Measurements from ENCODE around the gene TEDC2.
A peak's percentile ranks its signal among the peaks of the same experiment; 100 is the strongest.
"Not testable (repeated sequence)": the region's sequence is repeated elsewhere in the genome, so short reads cannot be mapped to it uniquely, and the experiment has no call there.

The TEDC2 gene

DNA sequence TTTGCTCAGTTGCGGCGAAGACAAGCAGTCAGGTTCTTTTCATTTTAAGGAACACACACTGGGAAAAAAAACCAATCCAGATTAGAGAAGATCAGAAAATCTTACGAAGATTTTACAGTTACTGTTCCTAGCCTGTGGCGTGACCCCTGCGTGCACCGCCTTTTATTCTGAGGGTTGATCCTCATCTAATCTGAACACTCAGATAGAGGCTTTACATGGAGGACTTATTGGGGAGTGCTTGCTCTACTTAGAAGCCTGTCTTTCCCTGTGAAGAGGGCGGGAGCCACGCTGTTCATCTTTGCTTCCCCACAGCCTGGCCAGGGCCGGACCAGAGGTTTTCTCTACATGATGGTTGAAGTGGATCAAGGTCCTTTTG, 16.4 kb downstream of the TEDC2 start:
- DNase-seq (ENCODE audit: low read depth in 2 of 2): no peak

DNA sequence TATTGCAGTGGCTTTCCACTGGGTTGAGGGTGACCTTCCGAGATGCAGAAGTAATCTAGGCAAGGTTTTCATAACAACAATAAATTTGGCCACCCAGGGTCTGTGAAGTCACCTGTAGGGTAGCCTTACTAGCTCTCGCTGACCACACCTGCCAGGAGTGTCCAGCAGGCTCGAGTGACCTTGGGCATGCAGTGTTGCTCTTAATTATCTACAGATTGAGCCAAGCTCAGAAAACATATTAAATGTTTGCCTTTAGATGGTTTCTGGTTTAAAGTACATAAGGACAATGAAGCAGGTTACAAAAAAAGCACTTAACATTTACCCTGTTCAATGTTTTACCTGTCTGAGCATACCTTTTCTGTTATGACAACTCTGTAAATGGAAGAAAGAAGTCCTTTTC, 16.8 kb downstream of the TEDC2 start:
- DNase-seq (ENCODE audit: low read depth in 2 of 2): no peak

DNA sequence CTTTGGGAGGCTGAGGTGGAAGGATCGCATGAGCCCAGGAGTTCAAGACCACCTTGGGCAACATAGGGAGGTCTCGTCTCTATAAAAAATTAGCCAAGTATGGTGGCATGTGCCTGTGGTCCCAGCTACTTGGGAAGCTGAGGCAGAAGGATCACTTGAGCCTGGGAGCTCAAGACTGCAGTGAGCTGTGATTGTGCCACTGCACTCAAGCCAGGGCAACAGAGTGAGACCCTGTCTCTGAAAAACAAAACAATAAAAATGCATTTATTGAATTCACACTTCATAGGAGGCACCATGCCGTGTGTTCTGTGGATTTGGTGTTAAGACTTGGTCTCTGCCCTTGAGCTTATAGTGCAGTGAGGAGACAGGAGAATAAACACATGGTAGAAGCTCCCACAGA, 17.4 kb downstream of the TEDC2 start:
- no peak for DNase-seq (ENCODE audit: low read depth in 2 of 2)

DNA sequence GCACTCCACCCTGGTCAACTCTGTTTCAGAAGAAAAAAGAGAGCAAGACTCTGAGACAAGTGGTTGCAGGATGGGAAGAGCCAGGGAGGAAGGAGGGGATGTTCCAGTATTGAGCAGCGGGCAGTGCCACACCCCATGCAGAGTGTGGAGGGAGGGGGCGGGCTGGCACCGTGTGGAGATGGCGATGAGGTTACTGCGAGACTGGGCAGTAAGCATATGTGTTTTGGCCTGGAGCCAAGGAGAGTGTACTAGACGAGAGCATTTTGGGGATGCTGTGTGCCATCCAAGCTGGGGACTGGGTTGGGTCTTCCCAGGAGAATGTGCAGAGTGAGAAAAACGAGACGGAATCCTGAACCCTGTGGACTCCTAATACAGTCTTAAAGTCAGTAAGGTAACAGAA, 18.4 kb downstream of the TEDC2 start:
- DNase-seq (ENCODE audit: low read depth in 2 of 2): no peak

DNA sequence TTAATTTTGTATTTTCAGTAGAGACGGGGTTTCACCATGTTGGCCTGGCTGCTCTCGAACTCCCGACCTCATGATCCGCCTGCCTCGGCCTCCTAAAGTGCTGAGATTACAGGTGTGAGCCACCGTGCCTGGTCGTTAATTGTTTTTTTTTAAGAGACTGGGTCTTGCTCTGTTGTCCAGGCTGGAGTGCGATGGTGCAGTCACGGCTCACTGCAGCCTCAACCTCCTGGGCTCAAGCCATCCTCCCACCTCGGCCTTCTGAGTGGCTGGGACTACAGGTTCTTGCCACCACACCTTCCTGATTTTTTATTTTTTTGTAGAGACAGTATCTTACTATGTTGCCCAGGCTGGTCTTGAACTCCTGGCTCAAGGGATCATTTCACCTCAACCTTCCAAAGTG, 20.1 kb downstream of the TEDC2 start:
- not testable (repeated sequence) for DNase-seq (ENCODE audit: low read depth in 2 of 2)

DNA sequence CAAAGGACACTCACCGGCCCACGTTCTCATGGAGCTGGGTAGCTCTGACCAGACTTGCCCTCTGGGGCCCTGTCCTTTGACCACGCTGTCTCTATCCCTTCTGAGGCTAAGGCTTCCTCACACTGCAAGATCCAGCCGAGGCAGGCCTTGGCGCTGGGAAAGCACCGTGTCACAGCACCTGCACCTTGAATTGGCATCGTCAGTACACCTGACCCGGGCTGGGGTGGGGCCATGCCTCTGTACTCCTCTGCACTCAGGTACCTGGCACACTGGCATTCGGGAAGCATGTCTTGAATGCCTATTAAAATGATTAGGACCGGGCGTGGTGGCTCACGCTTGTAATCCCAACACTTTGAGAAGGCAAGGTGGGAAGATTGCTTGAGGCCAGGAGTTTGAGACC, 21.0 kb downstream of the TEDC2 start:
- DNase-seq (ENCODE audit: low read depth in 2 of 2): no peak

DNA sequence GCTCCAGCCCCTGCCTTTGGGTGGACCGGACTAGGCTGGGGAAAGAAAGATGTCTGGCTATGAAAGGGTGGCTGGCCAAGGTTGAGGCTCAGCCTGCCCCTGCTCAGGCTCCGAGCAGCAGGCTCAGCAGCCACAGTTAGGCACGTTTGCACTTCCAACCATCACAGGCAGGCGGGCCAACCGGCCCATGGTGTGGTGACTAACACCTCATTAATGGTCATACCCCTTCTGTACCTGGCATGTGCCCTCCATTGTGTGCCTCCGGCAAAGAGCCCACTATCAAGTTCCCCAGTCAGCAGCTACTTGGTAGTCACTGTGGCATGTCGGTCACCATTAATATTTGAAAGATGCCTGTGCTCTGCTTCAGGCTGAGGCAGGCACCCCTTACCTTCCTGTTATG, 21.8 kb downstream of the TEDC2 start:
- DNase-seq (ENCODE audit: low read depth in 2 of 2): no peak

DNA sequence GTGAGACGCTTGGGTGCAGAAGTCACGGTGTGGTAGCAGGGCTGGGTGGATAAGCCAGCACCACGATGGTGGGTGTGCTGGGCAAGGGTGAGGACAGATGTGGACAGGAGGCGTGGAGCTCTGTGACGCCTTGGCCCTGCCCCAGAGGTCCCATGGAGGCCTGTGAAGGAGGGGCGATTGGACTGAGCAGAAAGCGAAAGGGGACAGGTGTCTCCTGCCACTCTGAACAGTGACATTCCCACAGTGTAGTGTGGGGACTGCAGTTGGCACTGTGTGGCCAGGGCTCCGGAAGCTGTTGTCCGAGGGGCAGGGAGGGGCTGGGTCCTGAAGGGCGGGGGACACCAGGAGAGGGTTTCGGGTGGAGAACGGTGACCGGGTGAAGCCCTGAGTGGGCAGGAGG, 22.3 kb downstream of the TEDC2 start:
- DNase-seq (ENCODE audit: low read depth in 2 of 2): no peak

DNA sequence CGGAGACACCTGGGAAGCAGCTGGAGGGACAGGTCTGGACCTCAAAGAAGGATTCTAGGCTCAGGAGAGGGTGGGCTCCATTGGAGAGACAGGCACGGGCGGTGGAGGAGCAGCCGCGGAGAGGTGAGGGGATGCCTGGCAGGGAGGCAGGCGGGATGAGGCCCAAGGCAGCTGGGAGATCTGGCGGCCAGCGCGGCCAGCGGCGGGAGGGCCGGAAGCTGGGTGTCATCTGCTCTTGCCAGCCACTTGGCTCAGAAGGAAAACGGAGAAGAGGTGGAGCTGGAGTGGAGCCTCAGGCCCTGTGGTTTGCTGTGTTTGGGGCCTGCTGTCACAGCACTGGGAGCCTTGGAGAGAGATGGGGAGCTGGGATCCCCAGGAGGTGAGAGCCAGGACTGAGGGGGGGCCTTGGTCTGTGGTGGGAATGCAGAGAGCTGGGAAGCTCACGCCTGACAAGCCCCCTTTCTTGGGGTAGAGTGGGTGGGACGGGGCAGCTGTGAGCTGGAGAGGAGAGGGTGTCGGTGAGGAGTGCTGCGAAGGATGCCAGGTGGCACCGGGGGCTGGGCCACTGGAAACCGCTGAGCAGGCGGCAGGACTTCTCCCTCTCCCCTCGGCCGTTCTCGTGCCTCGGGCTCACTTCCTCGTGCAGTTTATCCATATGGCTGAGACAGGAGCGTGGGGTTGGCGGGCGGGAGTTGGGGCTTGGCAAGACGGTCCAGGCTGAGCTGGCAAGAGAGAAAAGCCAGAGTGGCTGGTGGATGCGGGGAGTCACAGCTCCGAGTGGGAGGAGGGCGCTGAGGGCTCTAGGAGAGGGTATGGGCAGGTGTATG, 23.0 kb downstream of the TEDC2 start:
- DNase-seq (ENCODE audit: low read depth in 2 of 2): no peak

DNA sequence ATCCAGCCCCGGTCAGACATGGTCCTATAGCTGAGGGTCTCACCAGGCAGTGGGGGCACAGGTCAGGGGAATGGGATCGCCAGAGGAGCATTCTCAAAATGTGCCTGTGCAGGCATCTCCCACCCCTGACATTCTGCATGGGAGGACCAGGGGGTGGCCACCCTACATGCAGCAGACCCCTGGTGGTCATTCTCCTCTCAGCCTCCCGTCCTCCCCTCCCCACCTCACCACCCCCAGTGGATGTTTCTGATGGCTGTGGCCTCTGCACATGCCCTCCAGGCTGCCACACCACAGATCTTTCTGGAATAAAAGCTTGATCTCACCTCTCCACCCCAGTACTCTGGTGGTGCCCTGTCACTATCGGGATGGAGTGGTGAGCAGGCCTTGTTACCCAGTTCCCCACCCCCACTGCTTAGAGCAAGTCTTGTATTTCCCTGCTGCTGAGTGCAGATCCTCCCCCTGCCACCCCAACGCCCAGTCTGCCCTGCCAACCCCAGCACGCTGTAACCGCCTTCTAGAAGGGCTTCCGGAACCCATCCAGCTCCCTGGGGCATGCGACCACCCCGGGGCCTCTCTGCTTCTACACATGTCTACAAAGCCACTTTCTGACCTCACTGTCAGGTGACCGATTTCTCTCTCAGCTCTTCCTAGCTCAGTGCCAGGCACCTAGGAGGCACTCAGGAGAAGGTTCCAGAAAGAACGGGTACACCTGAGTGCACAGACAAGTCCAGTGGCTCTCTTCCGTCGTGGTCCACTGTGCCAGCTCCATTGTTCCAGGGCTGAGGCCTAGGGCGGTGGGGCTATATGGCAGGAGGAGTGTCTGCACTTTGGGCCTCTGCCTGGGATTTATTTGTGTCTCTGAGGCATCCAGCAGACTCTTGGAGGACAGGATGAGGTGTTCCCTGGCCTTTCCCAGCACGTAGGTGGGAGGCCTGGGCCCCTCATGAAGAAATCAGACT, 24.3 kb downstream of the TEDC2 start:
- DNase-seq (ENCODE audit: low read depth in 2 of 2): no peak

DNA sequence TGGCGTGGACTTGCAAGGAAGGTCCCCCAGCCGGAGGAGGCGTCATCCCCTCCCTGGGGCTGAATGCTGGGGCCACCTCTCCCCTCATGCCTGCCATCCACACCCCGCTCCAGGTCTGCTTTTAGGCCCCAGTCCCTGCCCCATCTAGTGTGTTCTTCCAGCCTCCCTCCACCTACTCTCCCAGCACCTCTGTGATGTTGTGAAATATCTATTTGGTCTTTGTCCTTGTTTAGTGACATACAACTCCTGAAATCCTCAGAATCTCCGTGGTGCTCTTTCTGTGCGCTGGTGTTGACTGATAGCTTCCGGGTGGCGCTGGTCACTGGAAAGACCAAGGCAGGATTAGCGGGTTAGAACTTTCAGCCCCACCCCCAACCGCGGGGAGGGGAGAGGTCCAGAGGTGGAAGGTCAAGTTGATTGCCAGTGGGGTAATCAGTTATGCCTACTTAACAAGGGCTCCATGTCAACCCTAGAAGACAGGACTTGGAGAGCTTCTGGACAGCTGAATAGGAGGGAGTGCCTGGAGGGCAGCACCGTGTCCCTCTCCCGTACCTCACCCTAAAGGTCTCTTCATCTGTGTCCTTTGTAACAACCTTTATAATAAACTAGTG, 25.1 kb downstream of the TEDC2 start:
- no peak for DNase-seq (ENCODE audit: low read depth in 2 of 2)

DNA sequence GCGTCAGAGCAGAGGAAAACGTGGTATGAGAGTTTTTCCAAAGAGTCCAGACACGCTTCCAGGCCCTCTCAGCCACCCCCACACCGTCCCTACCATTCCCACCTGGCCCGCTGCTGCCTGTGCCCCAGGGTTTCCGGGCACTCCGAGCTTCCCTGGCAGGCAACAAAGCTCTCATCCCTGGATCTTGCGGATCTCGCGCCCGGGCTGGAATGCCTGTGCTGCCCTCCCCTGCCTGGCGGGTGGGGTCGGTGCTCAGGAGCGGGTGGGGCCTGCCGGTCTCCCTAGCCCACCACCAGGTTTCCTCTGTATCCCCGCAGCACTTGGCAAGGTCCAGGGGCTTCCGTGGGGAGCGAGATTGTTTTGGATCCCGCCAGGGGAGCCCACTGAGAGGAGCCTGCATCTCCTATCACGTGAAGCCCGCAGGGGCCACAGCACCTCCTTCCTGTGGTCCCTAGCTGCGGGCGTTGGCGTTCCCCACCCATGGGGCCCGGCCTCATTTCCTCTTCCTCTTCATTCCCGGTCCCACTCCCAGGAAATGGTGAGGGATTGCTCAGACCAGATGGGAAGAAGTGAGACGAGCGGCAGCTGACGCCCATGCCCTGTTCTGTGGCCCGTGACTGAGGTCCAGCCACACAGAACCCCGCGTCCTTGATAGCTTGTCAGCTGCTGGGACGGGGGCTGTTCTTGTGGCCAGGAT, 26.1 kb downstream of the TEDC2 start:
- DNase-seq (ENCODE audit: low read depth in 2 of 2): no peak

DNA sequence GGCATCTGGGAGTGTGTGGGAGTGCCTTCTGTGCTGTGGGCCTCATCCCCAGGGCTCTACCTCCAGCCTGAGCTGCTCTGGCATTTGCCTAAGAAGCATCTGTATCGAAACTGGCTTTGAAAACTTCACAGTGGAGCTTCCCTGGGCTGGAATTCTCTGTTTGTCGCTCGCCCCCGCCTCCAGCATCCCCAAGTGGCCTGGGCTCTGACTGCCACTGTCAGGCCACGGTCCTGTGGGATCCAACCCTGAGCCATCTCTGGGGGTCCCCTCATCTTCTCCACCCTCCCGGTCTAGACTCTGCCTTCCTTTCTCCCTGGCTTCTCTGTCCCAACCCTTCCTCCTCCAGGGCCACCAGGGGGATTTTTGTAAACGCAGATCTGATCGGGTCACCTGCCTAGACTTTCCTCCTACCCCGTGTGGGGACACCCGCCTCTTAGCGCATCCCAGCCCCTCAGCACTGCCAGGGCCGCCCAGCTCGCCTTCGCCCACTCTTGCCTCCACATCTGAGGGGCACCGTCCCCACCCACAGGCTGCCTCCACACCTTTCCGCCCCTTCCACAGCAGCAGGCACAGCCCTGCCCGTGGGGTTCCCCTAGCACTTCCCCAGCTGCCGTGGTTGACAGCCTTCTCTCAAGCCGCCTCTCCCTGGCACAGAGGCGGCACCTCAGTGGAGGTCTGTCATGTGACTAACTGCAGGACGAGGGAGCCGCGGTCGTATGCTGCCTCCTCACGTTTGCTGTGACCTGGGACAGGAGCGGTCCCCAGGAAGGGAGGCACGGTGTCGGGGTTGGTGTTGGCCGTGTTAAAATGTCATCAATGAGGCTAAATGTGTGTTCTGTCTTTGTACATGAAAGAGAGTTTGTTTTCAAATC, 27.0 kb downstream of the TEDC2 start:
- peak; percentile 48 to 61 for DNase-seq (ENCODE audit: low read depth in 2 of 2)

DNA sequence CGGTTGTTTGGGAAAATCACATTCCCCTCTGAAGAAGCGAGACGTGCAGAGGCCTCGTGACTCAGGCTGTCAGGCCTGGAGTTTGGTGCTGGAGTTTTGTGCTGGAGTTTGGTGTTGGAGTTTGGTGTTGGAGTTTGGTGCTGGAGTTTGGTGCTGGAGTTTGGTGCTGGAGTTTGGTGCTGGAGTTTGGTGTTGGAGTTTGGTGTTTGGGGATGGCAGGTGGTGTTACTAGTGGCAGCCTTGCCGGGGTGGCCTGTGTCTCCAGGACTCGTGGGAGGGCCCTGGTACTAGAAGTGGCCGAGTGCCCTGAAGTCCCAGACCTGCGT, 27.6 kb downstream of the TEDC2 start:
- DNase-seq (ENCODE audit: low read depth in 2 of 2): no peak

DNA sequence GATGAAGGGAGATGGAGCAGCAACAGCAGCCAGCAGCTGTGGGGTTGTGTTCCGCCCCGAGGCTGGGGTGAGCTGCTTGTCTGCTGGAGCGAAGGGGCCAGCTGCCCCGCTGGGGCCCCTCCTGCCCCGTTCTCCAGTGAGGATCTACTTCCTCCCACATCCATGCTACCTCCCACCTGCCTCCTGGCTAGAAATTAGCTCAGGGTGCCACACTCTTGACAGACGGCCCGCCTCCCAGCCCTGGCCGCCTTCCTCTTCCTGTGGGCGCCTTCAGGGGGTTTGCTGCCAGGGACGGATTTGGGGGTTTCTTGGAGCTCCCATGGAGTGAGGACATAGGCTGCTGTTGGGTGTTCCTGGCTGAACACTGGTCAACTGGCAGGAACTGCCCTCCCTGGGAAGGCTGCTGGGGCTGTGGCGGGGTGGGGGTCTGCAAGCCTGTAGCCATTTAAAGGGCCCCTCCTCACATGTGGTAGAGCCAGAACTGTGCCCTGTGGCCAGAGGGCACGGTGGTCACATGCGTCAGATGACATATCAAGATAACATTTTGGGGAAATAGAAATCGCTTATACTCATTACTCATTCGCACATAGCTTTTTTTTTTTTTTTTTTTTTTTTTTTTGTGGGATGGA, 28.1 kb downstream of the TEDC2 start:
- DNase-seq (ENCODE audit: low read depth in 2 of 2): no peak

DNA sequence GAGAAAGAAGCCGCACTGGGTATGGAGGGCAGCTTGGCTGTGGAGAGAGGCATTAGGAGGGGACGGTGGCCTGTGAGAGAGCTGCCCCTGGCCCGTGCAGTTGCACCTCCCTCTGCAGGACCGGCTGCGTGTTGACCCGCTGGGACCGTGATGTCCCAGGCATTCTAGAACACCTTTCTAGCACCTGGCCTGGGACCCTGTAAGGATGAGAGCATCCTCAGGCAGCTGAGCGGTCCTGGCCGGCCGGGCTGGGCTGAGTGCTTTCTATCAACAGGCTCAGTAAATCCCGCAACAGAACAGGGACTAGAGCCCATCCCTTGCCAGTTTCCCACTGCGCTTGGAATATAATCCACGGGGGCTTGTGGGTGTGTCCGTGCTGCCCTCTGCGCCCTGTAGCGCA, 29.7 kb downstream of the TEDC2 start:
- no peak for DNase-seq (ENCODE audit: low read depth in 2 of 2)

DNA sequence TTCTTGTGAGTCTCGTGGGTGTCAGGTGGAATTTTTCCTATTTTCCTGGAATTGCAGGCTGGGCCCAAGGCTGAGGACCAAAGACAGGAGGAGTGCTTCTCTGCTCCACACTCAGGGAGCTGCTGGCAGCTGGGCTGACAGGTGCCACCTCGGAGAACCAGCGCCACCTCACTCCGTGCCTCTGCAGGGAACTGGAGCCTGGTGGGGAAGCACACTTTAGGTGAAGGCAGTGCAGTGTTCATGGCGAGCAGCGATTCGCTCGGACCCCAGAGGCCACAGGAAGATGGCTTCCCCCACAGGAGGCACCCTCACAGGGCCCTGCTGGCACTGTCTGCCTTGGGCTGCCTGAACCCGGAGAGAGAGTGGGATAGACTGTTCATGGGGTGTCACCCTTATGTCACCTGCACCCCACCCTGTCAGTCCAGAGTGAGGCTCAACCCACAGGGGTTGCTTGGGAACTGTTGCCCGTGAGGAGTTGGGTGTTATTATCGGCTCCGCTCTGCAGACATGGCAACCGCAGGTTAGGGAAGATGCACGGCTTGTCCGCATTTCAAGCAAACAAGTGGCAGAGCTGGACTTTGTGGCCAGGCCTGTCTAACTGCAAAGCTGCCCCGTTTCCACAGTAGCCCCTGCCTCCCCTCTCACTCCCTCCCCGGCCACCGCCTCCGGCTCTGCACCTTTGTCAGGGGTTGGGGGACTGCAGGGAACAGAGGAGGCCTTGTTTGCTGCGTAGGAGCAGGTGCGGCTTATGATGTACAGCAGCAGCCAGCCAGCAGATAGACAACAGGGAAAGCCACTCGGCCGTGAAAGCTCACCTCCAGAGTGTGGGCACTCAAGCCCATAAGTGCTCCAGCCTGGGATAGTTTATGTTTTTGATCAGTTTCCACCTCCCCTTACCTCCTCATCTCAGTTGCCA, 30.5 kb downstream of the TEDC2 start:
- DNase-seq (ENCODE audit: low read depth in 2 of 2): no peak

DNA sequence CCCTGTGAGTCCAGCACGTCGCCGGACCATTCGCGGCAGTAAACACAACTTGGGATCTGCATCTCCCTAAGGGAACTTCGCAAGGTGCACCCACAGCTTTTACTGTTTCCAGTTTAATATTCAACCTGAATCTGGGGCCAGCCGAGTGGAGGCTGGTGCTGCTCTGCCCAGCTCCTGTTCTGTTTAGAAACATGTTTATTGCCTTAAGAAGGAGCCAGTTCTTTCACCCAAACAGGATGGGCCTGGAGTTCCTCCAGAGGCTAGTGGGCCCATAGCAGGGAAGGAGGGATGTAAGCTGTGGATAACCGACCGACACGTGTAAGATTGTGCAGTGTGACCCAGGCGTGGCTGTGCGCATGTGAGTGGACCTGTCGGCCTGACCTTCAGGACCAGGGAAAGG, 32.4 kb downstream of the TEDC2 start:
- DNase-seq (ENCODE audit: low read depth in 2 of 2): no peak

DNA sequence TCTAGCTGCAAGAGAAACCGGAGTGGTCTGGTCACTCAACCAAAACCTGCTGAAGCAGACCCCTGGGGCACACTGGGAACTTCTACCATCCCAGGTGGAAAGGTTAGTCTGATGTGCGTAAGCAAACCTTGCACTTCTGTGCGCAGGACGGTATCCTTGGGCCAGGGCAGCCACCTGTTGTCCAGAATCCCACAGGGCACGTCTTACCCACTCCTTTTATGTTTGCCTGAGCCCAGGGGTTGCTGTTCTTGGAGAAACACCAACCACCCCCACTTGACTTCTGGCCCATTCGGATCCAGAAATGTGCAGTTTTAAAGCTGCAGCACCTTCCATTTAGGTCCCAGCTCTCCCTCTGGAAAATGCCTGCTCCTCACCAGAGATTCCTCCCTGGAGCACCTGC, 33.7 kb downstream of the TEDC2 start:
- no peak for DNase-seq (ENCODE audit: low read depth in 2 of 2)

DNA sequence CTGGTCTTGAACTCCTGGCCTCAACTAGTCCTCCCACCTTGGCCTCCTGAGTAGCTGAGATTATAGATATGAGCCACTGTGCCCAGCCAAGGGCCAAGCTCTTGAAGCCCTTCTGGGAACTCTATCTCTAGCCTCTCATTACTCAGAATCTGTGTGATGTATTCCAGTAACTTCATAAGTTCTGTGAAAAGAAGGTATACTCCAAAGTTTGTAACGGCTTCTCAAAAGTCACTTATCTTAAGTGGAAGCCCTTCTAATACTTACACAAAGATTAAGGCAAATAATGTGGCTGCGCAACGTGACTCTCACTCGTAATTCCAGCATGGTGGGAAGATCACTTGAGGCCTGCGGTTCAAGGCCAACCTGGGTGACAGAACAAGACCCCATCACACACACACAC, 34.7 kb downstream of the TEDC2 start:
- DNase-seq (ENCODE audit: low read depth in 2 of 2): no peak
